ENCODE data around the gene GPR12.

GPR12 gene

DNA sequence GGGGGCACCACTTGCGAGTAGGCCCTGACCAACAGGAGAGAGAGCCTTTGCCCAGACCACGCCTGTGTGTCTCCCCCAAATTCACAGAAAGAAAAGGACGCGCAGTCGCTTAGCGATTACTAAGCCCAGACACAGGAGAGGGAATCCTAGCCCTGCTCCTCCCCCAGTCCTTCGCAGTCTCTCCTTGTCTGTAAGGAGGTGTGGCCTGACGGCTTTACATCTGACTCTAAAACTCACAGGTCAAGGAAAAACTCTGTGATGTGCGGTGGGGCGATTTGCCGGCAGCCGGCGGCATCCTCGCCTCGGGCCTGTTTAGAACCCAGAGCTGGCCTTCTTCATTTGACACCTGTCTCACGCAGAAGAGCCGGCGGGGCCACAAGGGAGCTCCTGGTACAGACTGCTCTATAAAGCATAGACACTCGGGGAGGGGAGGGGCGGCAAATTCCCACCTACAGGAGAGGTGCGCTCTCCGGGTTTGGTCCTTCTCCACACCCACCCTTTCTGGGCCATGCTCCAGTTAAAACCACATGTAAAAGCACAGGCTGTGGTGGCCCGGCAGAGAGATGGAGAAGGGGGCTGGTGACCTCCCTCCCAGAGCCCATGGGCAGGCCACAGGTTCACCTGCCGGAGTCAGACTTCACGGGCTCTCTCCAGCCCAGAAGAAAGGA is 17.8 kb downstream of the GPR12 start:
- Histone ChIP-seq H3K4me2 (no peak overlapping the region), H3K27me3 (ENCODE audit: insufficient read depth, low read depth) (no peaks in the 10 kb centered on the region), H3K27ac (no peak overlapping the region), H4K20me1 (ENCODE audit: insufficient read depth) (no peaks in the 10 kb centered on the region), H3K9ac (no peak overlapping the region), H3K36me3 (ENCODE audit: insufficient read depth) (no peaks in the 10 kb centered on the region), H2AFZ (ENCODE audit: low read depth) (no peak overlapping the region), H3K4me1 (ENCODE audit: low read depth, poor library complexity, severe bottlenecking) (no peaks in the 10 kb centered on the region), H3K4me3 (IDR thresholded peaks at IDR 0.05; ENCODE audit: insufficient read depth, low read depth, low read length) (no peak overlapping the region), H3K79me2 (ENCODE audit: insufficient read depth, low read depth) (no peaks in the 10 kb centered on the region)
- TF ChIP-seq, protein P1, sequence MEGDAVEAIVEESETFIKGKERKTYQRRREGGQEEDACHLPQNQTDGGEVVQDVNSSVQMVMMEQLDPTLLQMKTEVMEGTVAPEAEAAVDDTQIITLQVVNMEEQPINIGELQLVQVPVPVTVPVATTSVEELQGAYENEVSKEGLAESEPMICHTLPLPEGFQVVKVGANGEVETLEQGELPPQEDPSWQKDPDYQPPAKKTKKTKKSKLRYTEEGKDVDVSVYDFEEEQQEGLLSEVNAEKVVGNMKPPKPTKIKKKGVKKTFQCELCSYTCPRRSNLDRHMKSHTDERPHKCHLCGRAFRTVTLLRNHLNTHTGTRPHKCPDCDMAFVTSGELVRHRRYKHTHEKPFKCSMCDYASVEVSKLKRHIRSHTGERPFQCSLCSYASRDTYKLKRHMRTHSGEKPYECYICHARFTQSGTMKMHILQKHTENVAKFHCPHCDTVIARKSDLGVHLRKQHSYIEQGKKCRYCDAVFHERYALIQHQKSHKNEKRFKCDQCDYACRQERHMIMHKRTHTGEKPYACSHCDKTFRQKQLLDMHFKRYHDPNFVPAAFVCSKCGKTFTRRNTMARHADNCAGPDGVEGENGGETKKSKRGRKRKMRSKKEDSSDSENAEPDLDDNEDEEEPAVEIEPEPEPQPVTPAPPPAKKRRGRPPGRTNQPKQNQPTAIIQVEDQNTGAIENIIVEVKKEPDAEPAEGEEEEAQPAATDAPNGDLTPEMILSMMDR (conservative IDR thresholded peaks at IDR 0.05; ENCODE audit: low read depth, low read length), result no peak

DNA sequence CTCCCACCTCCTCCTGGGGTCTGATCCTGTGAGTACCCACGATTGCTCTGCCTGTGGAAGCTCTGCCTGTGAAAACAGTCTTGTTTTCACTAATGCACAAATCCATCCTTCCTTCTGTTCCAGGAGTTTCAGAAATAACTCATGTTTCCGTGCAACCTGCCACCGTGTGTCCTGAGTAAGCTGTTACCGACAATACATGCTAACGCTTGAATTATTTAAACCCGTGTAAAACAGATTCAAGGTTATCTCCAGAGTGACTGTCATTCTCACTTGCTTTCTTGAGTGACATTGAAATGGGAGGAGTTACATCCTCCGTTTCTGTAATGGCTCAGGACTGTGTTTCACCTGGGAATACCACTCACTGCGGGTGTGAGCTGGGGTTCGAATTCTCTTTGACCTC is 24.9 kb downstream of the GPR12 start:
- H3K27ac ChIP-seq, result no peak overlapping the region
- H3K27me3 ChIP-seq (ENCODE audit: insufficient read depth, low read depth), result no peaks in the 10 kb centered on the region
- no peaks in the 10 kb centered on the region for H3K36me3 ChIP-seq (ENCODE audit: insufficient read depth)
- TF ChIP-seq, protein P1 (conservative IDR thresholded peaks at IDR 0.05; ENCODE audit: low read depth, low read length), result no peak
- no peak overlapping the region for H3K9ac ChIP-seq
- no peaks in the 10 kb centered on the region for H3K4me1 ChIP-seq (ENCODE audit: low read depth, poor library complexity, severe bottlenecking)
- H4K20me1 ChIP-seq (ENCODE audit: insufficient read depth), result no peaks in the 10 kb centered on the region
- no peaks in the 10 kb centered on the region for H3K79me2 ChIP-seq (ENCODE audit: insufficient read depth, low read depth)
- H3K4me3 ChIP-seq (IDR thresholded peaks at IDR 0.05; ENCODE audit: insufficient read depth, low read depth, low read length), result no peak overlapping the region
- H3K4me2 ChIP-seq, result no peak overlapping the region
- no peak overlapping the region for H2AFZ ChIP-seq (ENCODE audit: low read depth)

DNA sequence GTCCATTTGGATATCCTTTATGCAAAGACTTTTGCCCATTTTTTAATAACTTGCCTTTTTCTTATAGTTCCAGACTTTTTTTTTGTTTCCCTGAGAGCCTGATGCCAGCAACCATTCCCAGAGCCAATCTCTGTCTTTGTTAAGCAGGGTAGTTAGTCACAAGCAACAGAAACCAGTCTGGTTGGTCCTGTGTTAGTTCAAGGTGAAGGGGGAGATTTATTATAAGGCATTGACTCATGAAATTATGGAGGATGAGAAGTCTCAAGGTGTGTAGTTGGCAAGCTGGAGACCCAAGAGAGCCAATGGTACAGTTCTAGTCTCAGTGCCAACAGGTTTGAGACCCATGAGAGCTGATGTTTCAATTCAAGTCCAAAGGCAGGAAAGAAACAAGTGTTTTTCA is 33.0 kb downstream of the GPR12 start:
- H2AFZ ChIP-seq (ENCODE audit: low read depth), result no peak overlapping the region
- no peak overlapping the region for H3K9ac ChIP-seq

DNA sequence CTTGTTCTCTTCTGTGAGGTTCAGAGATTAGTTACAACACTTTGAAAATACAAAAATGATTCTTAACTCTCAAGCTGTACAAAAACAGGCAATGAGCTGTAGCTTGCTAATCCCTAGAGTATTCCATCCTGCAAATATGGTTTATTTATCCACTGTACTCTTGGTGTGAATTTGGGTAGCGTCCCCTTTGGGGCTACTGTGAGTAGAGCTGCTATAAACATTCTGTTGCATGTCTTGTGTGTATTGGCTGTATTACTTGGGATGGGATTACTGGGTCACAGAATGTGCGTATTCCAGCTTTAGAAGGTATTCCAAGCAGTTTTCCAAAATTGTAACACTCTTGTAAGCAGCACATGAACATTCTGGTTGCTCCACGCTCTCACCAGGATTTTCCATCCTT is 33.5 kb downstream of the GPR12 start:
- Histone ChIP-seq H3K4me2 (no peak overlapping the region), H3K27me3 (ENCODE audit: insufficient read depth, low read depth) (no peaks in the 10 kb centered on the region), H3K9ac (no peak overlapping the region), H3K27ac (no peak overlapping the region), H3K36me3 (ENCODE audit: insufficient read depth) (no peaks in the 10 kb centered on the region), H4K20me1 (ENCODE audit: insufficient read depth) (no peaks in the 10 kb centered on the region), H2AFZ (ENCODE audit: low read depth) (no peak overlapping the region), H3K79me2 (ENCODE audit: insufficient read depth, low read depth) (no peaks in the 10 kb centered on the region), H3K4me1 (ENCODE audit: low read depth, poor library complexity, severe bottlenecking) (no peaks in the 10 kb centered on the region), H3K4me3 (IDR thresholded peaks at IDR 0.05; ENCODE audit: insufficient read depth, low read depth, low read length) (no peak overlapping the region)
- TF ChIP-seq, protein P1 (conservative IDR thresholded peaks at IDR 0.05; ENCODE audit: low read depth, low read length), result no peak

More for the DNA sequence above, 33.0 kb downstream of the GPR12 start:
- no peak overlapping the region for H3K4me2 ChIP-seq
- H4K20me1 ChIP-seq (ENCODE audit: insufficient read depth), result no peaks in the 10 kb centered on the region
- no peak overlapping the region for H3K4me3 ChIP-seq (IDR thresholded peaks at IDR 0.05; ENCODE audit: insufficient read depth, low read depth, low read length)
- H3K36me3 ChIP-seq (ENCODE audit: insufficient read depth), result no peaks in the 10 kb centered on the region
- H3K27me3 ChIP-seq (ENCODE audit: insufficient read depth, low read depth), result no peaks in the 10 kb centered on the region
- H3K4me1 ChIP-seq (ENCODE audit: low read depth, poor library complexity, severe bottlenecking), result no peaks in the 10 kb centered on the region
- TF ChIP-seq, protein P1 (conservative IDR thresholded peaks at IDR 0.05; ENCODE audit: low read depth, low read length), result no peak
- no peak overlapping the region for H3K27ac ChIP-seq
- no peaks in the 10 kb centered on the region for H3K79me2 ChIP-seq (ENCODE audit: insufficient read depth, low read depth)
